ENCODE results near the gene SRPK2. TPM values are rescaled to one million over a fixed set of nuclear protein-coding genes. Genes with fewer than 3 reads are reported as not detected.
A peak's percentile ranks its signal among the peaks of the same experiment; 100 is the strongest.

Gene SRPK2
- total and polyA plus RNA-seq, 2 of the 13 experiments (the other 11 are each of a cell fraction or from before 2014, with no cell fraction given) = 10.1 to 22.3 TPM

DNA sequence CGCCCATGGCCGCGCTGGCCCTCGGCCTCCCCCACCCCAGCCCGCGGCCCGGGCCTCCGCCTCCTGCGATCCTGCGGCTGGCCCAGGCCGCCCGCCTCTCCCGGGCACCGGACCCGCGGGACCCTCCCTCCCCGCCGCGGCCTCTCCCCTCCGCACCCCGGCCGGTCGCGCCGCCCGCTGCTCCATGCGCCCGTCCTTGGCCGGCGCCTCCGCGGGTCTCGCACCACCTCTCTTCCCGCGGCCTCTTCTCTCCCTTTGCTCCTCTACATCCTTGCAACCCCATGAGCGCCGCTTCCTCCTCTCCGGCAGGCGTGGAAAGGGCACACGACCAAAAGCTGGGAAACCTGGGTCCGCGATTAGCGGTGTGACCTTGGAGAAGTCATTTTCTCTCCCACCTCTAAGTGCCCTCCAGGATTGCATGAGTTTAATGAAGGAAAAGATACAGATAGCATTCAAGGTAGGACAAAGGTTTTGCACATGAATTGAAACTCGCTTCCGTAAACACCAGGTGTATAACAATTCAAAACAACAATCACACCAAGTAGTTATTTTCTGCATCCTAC is 448 bp upstream of the SRPK2 start (continued):
- TF ChIP-seq ZNF256 (CRISPR knock-in tag; conservative IDR thresholded peaks at IDR 0.05) (no peak), ZFP37 (CRISPR knock-in tag; IDR thresholded peaks at IDR 0.05; ENCODE audit: borderline replicate concordance) (no peak), YEATS4 (CRISPR knock-in tag; IDR thresholded peaks at IDR 0.05; ENCODE audit: borderline replicate concordance) (peak; percentile 54; the same call in 1 of the 2 replicates), ARNT2 (CRISPR knock-in tag; IDR thresholded peaks at IDR 0.05; ENCODE audit: low read depth) (no peak), ZNF598 (CRISPR knock-in tag; IDR thresholded peaks at IDR 0.05; ENCODE audit: borderline replicate concordance) (no peak), ZNF383 (CRISPR knock-in tag; IDR thresholded peaks at IDR 0.05; ENCODE audit: borderline replicate concordance) (no peak), PRMT3 (CRISPR knock-in tag; IDR thresholded peaks at IDR 0.05; ENCODE audit: borderline replicate concordance, low read depth) (no peak), ETV6 (CRISPR knock-in tag; conservative IDR thresholded peaks at IDR 0.05) (no peak), ZNF20 (CRISPR knock-in tag; IDR thresholded peaks at IDR 0.05) (no peak), CBX5 (CRISPR knock-in tag; IDR thresholded peaks at IDR 0.05; ENCODE audit: borderline replicate concordance) (peak; percentile 22; the same call in 1 of the 2 replicates), ZNF619 (CRISPR knock-in tag; IDR thresholded peaks at IDR 0.05) (no peak), ZKSCAN1 (IDR thresholded peaks at IDR 0.05; ENCODE audit: low read length) (no peak), PHB2 (IDR thresholded peaks at IDR 0.05; ENCODE audit: partially characterized antibody) (no peak), MTA1 (CRISPR knock-in tag; IDR thresholded peaks at IDR 0.05; ENCODE audit: borderline replicate concordance) (no peak), ZNF550 (CRISPR knock-in tag; IDR thresholded peaks at IDR 0.05; ENCODE audit: borderline replicate concordance) (no peak), SMAD1 (CRISPR knock-in tag; IDR thresholded peaks at IDR 0.05; ENCODE audit: borderline replicate concordance, low read depth) (no peak), ZNF468 (CRISPR knock-in tag; IDR thresholded peaks at IDR 0.05) (no peak), ZNF883 (CRISPR knock-in tag; IDR thresholded peaks at IDR 0.05; ENCODE audit: not compliant biosample characterization) (no peak)
- TF ChIP-seq, protein P1, sequence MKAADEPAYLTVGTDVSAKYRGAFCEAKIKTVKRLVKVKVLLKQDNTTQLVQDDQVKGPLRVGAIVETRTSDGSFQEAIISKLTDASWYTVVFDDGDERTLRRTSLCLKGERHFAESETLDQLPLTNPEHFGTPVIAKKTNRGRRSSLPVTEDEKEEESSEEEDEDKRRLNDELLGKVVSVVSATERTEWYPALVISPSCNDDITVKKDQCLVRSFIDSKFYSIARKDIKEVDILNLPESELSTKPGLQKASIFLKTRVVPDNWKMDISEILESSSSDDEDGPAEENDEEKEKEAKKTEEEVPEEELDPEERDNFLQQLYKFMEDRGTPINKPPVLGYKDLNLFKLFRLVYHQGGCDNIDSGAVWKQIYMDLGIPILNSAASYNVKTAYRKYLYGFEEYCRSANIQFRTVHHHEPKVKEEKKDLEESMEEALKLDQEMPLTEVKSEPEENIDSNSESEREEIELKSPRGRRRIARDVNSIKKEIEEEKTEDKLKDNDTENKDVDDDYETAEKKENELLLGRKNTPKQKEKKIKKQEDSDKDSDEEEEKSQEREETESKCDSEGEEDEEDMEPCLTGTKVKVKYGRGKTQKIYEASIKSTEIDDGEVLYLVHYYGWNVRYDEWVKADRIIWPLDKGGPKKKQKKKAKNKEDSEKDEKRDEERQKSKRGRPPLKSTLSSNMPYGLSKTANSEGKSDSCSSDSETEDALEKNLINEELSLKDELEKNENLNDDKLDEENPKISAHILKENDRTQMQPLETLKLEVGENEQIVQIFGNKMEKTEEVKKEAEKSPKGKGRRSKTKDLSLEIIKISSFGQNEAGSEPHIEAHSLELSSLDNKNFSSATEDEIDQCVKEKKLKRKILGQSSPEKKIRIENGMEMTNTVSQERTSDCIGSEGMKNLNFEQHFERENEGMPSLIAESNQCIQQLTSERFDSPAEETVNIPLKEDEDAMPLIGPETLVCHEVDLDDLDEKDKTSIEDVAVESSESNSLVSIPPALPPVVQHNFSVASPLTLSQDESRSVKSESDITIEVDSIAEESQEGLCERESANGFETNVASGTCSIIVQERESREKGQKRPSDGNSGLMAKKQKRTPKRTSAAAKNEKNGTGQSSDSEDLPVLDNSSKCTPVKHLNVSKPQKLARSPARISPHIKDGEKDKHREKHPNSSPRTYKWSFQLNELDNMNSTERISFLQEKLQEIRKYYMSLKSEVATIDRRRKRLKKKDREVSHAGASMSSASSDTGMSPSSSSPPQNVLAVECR (CRISPR knock-in tag; IDR thresholded peaks at IDR 0.05; ENCODE audit: borderline replicate concordance) = no peak
- TF ChIP-seq, protein P2, sequence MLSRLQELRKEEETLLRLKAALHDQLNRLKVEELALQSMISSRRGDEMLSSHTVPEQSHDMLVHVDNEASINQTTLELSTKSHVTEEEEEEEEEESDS (CRISPR knock-in tag; IDR thresholded peaks at IDR 0.05; ENCODE audit: borderline replicate concordance) = no peak
- TF ChIP-seq, protein P3, sequence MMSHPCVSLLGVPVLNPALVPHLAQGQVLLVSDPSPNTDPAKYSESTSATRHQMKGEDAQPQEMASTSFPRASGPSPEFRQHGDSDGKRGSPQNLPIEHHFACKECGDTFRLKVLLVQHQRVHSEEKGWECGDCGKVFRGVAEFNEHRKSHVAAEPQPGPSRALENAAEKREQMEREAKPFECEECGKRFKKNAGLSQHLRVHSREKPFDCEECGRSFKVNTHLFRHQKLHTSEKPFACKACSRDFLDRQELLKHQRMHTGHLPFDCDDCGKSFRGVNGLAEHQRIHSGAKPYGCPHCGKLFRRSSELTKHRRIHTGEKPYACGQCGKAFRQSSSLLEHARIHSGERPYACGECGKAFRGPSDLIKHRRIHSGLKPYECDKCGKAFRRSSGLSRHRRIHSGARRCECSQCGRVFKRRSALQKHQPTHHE (CRISPR knock-in tag; IDR thresholded peaks at IDR 0.05; ENCODE audit: borderline replicate concordance) = no peak
- TF ChIP-seq, protein P4, sequence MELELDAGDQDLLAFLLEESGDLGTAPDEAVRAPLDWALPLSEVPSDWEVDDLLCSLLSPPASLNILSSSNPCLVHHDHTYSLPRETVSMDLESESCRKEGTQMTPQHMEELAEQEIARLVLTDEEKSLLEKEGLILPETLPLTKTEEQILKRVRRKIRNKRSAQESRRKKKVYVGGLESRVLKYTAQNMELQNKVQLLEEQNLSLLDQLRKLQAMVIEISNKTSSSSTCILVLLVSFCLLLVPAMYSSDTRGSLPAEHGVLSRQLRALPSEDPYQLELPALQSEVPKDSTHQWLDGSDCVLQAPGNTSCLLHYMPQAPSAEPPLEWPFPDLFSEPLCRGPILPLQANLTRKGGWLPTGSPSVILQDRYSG (CRISPR knock-in tag; IDR thresholded peaks at IDR 0.05) = no peak
- TF ChIP-seq, protein P5, sequence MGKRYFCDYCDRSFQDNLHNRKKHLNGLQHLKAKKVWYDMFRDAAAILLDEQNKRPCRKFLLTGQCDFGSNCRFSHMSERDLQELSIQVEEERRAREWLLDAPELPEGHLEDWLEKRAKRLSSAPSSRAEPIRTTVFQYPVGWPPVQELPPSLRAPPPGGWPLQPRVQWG (CRISPR knock-in tag; IDR thresholded peaks at IDR 0.05; ENCODE audit: borderline replicate concordance, low read depth) = no peak

Data from HepG2 (cell line).